Neural cell (in vitro differentiated cells): Measurements from ENCODE around the gene SULT1C2.
"Not testable (repeated sequence)": the region's sequence is repeated elsewhere in the genome, so short reads cannot be mapped to it uniquely, and the experiment has no call there.

Experiments
- CTCF ChIP-seq: fragments of 450-650 bp; IDR thresholded peaks from 2 replicates; pipeline ENCODE4 v1.5.1; 2014; ENCODE audit warnings: antibody characterized with exemption, mild to moderate bottlenecking, moderate library complexity; ENCODE audit not compliant: poor library complexity, severe bottlenecking
- EP300 ChIP-seq: fragments of 450-650 bp; conservative IDR thresholded peaks from 2 replicates; pipeline ENCODE4 v1.6.1; 2014; ENCODE audit warnings: antibody characterized with exemption, mild to moderate bottlenecking, moderate library complexity; ENCODE audit not compliant: poor library complexity, severe bottlenecking
- EZH2 ChIP-seq: fragments of 200-600, 300-800 bp; shearing (Covaris generic), sonication (generic); IDR thresholded peaks from 2 replicates; pipeline ENCODE4 v1.6.1; 2014; ENCODE audit warnings: antibody characterized with exemption, low read length, borderline replicate concordance, mild to moderate bottlenecking; ENCODE audit not compliant: insufficient read depth, poor library complexity, severe bottlenecking
- POLR2AphosphoS5 ChIP-seq: IDR thresholded peaks from 2 replicates; pipeline ENCODE4 v1.6.1; 2012
- REST ChIP-seq: IDR thresholded peaks from 2 replicates; pipeline ENCODE4 v1.6.1; 2012; ENCODE audit warnings: borderline replicate concordance
- SMC3 ChIP-seq: fragments of 450-650 bp; conservative IDR thresholded peaks from 2 replicates; pipeline ENCODE4 v1.6.1; 2014; ENCODE audit warnings: antibody characterized with exemption, mild to moderate bottlenecking, moderate library complexity; ENCODE audit not compliant: poor library complexity

- TF ChIP-seq REST, CTCF, EZH2, SMC3, POLR2AphosphoS5, EP300: not testable (repeated sequence)
These were observed 4.1 kb upstream of the SULT1C2 start for GRCh38 chr2:108284566-108284965.
